ENCODE results near the gene CDH1. TPM values are rescaled to one million over a fixed set of nuclear protein-coding genes. Genes with fewer than 3 reads are reported as not detected.

Gene CDH1
- total RNA-seq, 4 donors from 2014 or later: 72.7 to 302 (median 160) TPM

DNA sequence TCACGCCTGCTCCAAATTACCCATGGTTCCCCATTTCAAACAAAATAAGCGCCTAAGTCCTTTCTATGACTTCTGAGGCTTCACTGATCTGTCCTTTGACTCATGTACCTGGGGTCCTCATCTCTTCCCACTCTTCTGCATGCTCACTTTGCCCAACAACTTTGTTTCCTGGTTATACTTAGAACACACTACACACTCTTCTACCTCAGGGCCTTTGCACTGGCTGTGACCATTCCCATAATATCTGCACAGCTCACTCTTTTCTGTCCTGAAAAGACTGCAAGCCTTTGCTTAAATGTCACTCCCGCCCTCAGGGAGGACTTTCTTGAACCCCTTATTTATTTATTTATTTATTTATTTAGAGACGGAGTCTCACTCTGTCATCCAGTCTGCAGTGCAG, 14.1 kb downstream of the CDH1 start:
- 92 to 97% methylated on average over 4 of the region's 4 CpGs for WGBS, 2 donors
- intact Hi-C loops (cut with DNase I): no loop called here
- Histone ChIP-seq H3K9me3 (no peaks in the 10 kb centered on the region), H3K27me3 (no peaks in the 10 kb centered on the region), H3K4me1 (peaks cover 0 to 69% (median 8%) of the 10 kb centered on the region in 3 donors), H3K27ac (peak overlapping the region in 3 of 4 donors; percentile 70 to 91 (median 89)), H3K4me3 (no peak overlapping the region), H3K36me3 (peaks cover 0 to 23% (median 0%) of the 10 kb centered on the region in 3 donors)
- DNase-seq: no peak
- no peak for TF ChIP-seq POLR2A (IDR thresholded peaks at IDR 0.05)
- TF ChIP-seq, protein P1, sequence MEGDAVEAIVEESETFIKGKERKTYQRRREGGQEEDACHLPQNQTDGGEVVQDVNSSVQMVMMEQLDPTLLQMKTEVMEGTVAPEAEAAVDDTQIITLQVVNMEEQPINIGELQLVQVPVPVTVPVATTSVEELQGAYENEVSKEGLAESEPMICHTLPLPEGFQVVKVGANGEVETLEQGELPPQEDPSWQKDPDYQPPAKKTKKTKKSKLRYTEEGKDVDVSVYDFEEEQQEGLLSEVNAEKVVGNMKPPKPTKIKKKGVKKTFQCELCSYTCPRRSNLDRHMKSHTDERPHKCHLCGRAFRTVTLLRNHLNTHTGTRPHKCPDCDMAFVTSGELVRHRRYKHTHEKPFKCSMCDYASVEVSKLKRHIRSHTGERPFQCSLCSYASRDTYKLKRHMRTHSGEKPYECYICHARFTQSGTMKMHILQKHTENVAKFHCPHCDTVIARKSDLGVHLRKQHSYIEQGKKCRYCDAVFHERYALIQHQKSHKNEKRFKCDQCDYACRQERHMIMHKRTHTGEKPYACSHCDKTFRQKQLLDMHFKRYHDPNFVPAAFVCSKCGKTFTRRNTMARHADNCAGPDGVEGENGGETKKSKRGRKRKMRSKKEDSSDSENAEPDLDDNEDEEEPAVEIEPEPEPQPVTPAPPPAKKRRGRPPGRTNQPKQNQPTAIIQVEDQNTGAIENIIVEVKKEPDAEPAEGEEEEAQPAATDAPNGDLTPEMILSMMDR (IDR thresholded peaks at IDR 0.05): no peak

DNA sequence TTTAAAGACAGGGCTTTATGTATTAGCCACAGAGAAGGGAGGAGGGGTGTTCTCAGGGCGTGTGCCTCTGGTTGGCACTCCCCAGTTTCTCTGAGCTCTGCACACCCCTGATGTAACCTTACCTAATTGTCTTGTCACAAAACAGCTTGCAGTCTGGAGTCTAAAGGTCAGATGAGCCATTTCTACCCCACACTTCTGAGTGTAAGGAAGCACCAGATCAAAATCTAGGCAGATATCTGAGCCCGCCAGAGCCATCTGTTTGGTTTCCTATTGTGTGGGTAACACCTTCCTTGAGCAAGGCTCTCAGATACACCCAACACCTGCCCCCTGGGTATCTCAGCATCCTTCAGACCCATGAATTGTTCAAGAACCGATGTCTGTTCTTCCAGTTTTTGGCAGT, 15.5 kb downstream of the CDH1 start:
- WGBS, 2 donors: 35 to 56% methylated on average over 2 to 3 of the region's 3 CpGs
- Histone ChIP-seq H3K27me3 (no peaks in the 10 kb centered on the region), H3K4me3 (no peak overlapping the region), H3K4me1 (peaks cover 0 to 68% (median 8%) of the 10 kb centered on the region in 3 donors), H3K36me3 (peaks cover 0 to 23% (median 0%) of the 10 kb centered on the region in 3 donors), H3K9me3 (no peaks in the 10 kb centered on the region), H3K27ac (peak overlapping the region; percentile 33 to 91 (median 86))
- no peak for TF ChIP-seq POLR2A (IDR thresholded peaks at IDR 0.05)
- TF ChIP-seq, protein P1 (IDR thresholded peaks at IDR 0.05): no peak
- no peak for DNase-seq
- intact Hi-C loops (cut with DNase I): no loop called here

DNA sequence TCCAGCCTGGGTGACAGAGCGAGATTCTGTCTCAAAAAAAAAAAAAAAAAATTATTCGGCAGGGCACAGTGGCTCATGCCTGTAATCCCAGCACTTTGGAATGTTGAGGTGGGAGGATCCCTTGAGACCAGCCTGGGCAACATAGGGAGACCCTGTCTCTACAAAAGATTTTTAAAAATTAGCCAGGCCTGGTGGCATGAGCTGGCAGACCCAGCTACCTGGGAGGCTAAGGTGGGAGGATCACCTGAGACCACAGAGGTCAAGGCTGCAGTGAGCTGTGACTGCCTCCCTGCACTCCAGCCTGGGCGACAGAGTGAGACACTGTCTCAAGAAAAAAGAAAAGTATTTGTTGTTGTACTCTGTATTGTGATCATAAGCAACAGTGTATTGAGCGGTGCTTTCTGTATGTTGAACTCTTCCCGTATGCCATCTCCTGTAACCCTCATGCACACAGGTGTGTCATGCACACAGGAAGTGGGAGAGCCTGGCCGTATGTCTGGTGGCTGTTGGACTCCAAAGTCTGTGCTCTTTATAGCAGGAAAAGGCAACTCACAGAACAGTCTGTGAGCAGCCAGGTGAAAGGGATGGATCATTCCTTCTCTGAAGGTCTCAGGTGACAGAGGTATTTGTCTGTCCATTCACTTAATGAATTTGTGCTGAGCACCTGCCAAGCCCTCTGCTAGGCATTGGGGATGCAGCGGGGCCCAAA, 17.1 kb downstream of the CDH1 start:
- intact Hi-C loops (cut with DNase I): no loop called here
- WGBS, 2 donors: 63% methylated on average over 4 to 7 of the region's 7 CpGs

DNA sequence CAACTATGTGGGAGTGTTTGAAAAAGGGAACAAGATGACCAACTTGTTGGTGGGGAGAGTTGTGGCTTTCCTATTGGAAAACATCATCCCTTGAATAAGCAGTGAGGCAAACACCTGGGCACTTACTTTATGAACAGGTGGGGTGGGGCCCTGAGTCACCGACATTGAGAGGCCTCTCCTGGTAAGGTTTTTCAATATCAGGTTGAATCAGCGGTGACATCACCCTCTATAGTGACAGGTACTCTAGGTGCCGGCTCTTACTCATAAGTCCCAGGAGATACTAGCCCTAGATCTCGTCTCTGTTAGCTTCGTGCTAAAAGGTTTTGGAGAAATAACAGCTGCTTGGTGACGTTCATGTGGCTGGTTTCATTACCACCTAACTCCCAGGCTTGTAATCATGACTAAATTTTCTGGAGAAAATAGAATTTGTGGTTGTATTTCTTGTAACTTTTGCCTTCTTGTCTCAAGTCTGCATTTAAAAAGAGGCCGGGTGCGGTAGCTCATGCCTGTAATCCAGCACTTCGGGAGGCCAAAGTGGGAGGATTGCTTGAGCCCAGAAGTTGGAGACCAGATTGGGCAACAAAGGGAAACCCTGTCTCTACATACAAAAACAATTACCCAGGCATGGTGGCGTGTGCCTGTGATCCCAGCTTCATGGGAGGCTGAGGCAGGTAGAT, 19.3 kb downstream of the CDH1 start:
- H3K4me3 ChIP-seq: no peak overlapping the region
- H3K27ac ChIP-seq: peak overlapping the region; percentile 80 to 91 (median 86)
- intact Hi-C loops (cut with DNase I): no loop called here
- DNase-seq: no peak
- H3K36me3 ChIP-seq: peaks cover 0 to 16% (median 0%) of the 10 kb centered on the region in 3 donors
- peaks cover 6 to 82% (median 12%) of the 10 kb centered on the region in 3 donors for H3K4me1 ChIP-seq
- peaks cover 0 to 8% (median 0%) of the 10 kb centered on the region in 4 donors for H3K27me3 ChIP-seq
- TF ChIP-seq, protein P1 (IDR thresholded peaks at IDR 0.05): no peak
- TF ChIP-seq POLR2A (IDR thresholded peaks at IDR 0.05): no peak
- no peaks in the 10 kb centered on the region for H3K9me3 ChIP-seq
- 31 to 49% methylated on average over 7 to 10 of the region's 10 CpGs for WGBS, 2 donors

More for the DNA sequence above, 17.1 kb downstream of the CDH1 start:
- DNase-seq: no peak
- H3K27ac ChIP-seq: peak overlapping the region; percentile 71 to 91 (median 86)
- no peak overlapping the region for H3K4me3 ChIP-seq
- H3K27me3 ChIP-seq: no peaks in the 10 kb centered on the region
- H3K4me1 ChIP-seq: peaks cover 0 to 67% (median 8%) of the 10 kb centered on the region in 3 donors
- H3K9me3 ChIP-seq: no peaks in the 10 kb centered on the region
- H3K36me3 ChIP-seq: peaks cover 0 to 33% (median 0%) of the 10 kb centered on the region in 3 donors
- TF ChIP-seq, protein P1 (IDR thresholded peaks at IDR 0.05): no peak
- no peak for TF ChIP-seq POLR2A (IDR thresholded peaks at IDR 0.05)

DNA sequence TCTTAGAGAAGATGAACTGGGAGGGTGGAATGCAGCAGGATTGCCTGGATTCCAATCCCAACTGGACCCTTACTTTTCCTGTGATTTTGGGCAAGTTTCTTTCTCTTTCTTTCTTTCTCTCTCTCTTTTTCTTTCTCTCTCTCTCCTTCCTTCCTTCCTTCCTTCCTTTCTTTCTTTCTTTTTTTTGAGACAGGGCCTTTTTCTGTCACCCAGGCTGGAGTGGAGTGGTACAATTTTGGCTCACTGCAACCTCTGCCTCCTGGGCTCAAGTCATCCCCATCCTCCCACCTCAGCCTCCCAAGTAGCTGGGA, 20.5 kb downstream of the CDH1 start:
- H3K9me3 ChIP-seq: no peaks in the 10 kb centered on the region
- H3K4me1 ChIP-seq: peaks cover 6 to 82% (median 12%) of the 10 kb centered on the region in 3 donors
- no peak for TF ChIP-seq POLR2A (IDR thresholded peaks at IDR 0.05)
- TF ChIP-seq, protein P1 (IDR thresholded peaks at IDR 0.05): no peak
- peaks cover 0 to 8% (median 0%) of the 10 kb centered on the region in 4 donors for H3K27me3 ChIP-seq
- H3K36me3 ChIP-seq: peaks cover 0 to 16% (median 0%) of the 10 kb centered on the region in 3 donors
- H3K4me3 ChIP-seq: no peak overlapping the region
- peak overlapping the region in 3 of 4 donors; percentile 83 to 91 (median 89) for H3K27ac ChIP-seq
- intact Hi-C loops (cut with DNase I): no loop called here
- DNase-seq: no peak
